Fibroblast of the aortic adventitia (primary cell): ENCODE data around the gene NEURL1B. TPM values are rescaled to one million over a fixed set of nuclear protein-coding genes. Genes with fewer than 3 reads are reported as not detected.
A peak's percentile ranks its signal among the peaks of the same experiment; 100 is the strongest.

Experiments
- DNase-seq: peaks from one replicate; pipeline ENCODE4 v3.0.0-alpha.2; 2010; ENCODE audit warnings: low read depth
- H3K4me3 ChIP-seq: 2 replicates; pipeline ENCODE4 v1.5.1; 2011; ENCODE audit warnings: low read depth, mild to moderate bottlenecking, control low read depth, low read length, moderate library complexity
- CTCF ChIP-seq: IDR thresholded peaks from 2 replicates; pipeline ENCODE4 v1.5.1; 2011; ENCODE audit warnings: mild to moderate bottlenecking, low read length, control low read depth, inconsistent platforms; ENCODE audit not compliant: insufficient read depth
- total RNA-seq: library from RNA; depleted of rRNA; stranded (reverse); fragments of >200 nt; gene quantifications from 2 replicates; pipeline ENCODE4 v1.2.3, GENCODE V29; 2012; ENCODE audit warnings: low replicate concordance

NEURL1B gene
- total RNA-seq, 1 donor: 2.5 TPM

DNA sequence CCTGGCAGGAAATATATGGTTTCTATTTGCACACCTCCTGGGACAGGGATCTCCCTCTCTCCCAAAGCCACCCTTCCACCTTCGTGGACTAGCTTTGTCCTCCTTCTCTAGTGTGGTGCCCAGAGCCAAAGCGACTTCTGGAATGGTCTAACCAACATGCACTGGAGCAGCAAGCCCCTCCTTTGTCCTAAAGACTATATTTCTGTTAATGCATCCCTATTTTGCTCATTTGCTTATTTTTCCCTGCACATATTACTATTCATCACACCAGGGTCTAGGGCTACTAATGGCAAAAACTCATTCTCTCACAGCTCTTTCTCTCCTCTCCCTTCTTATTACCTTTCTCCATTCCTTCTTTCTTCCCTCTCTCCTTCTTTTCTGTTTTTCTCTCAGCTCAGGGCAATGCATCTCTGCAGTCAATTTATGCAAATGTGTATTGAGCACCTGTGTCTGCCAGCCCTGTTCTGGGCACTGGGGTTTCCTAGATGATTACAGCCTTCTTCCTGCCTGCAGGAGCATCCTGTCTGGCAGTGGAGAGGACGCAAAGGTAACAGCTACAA is 2.8 kb upstream of the NEURL1B start:
- DNase-seq: no peak
- no peak overlapping the region for H3K4me3 ChIP-seq
- no peak for TF ChIP-seq CTCF

DNA sequence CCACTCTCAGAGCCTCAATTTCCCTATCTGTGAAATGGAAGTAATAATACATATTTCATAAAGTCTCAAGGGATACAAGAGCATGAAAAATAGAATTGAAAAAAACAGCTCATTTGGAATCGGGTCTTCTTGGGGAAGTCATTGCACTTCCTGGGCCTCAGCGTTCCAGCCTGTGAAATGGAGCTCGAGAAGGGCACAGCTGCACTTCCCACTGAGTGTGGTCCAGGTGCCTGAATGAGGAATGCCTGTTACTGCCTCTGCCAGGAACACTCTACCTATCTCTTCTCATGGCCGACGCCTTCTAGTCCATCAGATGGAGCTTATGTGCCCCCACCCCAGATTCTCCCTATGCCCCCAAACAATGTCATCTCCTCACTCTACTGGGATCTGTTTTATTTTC is 924 bp upstream of the NEURL1B start:
- no peak for TF ChIP-seq CTCF
- DNase-seq: no peak
- no peak overlapping the region for H3K4me3 ChIP-seq

- H3K4me3 ChIP-seq: peak overlapping the region; percentile 66
Observed at GRCh38 chr5:172641359-172642050, 442 bp downstream of the NEURL1B start.

GRCh38 chr5:172642051-172642409 is 967 bp downstream of the NEURL1B start:
- peak overlapping the region; percentile 66 for H3K4me3 ChIP-seq
- DNase-seq: no peak
- no peak for TF ChIP-seq CTCF

More at GRCh38 chr5:172641359-172642050, 442 bp downstream of the NEURL1B start:
- DNase-seq: no peak
- no peak for TF ChIP-seq CTCF

- TF ChIP-seq CTCF: no peak
- no peak overlapping the region for H3K4me3 ChIP-seq
- DNase-seq: no peak
Observed at GRCh38 chr5:172642486-172642885, 1.4 kb downstream of the NEURL1B start.

- no peak for DNase-seq
- H3K4me3 ChIP-seq: no peak overlapping the region
- no peak for TF ChIP-seq CTCF
Observed at GRCh38 chr5:172642926-172643871, 2.1 kb downstream of the NEURL1B start.
